ENCODE data around the gene TRPM4.

DNA sequence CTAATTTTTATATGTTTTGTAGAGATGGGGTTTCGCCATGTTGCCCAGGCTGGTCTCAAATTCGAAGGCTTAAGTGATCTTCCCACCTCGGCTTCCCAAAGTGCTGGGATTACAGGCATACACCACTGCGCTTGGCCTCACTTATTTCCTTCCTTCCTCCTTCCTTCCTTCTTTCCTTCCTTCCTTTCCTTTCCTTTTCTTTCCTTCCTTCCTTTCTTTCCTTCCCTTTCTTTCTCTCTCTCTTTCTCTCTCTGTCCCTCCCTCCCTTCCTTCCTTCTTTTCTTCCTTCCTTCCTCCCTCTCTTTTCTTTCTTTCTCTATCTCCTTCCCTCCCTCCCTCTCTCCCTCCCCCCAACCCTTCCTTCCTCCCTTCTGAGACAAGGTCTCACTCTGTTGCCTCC is 36.8 kb downstream of the TRPM4 start:
- TF ChIP-seq, protein P1, sequence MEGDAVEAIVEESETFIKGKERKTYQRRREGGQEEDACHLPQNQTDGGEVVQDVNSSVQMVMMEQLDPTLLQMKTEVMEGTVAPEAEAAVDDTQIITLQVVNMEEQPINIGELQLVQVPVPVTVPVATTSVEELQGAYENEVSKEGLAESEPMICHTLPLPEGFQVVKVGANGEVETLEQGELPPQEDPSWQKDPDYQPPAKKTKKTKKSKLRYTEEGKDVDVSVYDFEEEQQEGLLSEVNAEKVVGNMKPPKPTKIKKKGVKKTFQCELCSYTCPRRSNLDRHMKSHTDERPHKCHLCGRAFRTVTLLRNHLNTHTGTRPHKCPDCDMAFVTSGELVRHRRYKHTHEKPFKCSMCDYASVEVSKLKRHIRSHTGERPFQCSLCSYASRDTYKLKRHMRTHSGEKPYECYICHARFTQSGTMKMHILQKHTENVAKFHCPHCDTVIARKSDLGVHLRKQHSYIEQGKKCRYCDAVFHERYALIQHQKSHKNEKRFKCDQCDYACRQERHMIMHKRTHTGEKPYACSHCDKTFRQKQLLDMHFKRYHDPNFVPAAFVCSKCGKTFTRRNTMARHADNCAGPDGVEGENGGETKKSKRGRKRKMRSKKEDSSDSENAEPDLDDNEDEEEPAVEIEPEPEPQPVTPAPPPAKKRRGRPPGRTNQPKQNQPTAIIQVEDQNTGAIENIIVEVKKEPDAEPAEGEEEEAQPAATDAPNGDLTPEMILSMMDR (optimal IDR thresholded peaks at IDR 0.05 in 1 of 3, IDR thresholded peaks at IDR 0.05 in 1 of 3, conservative IDR thresholded peaks at IDR 0.05 in 1 of 3; ENCODE audit: extremely low read depth in 1 of 3, insufficient read depth in 2 of 3, low read length in 3 of 3), result no peak
- TF ChIP-seq EZH2 (IDR thresholded peaks at IDR 0.05; ENCODE audit: low read length), result no peak
